Stimulated activated naive CD4-positive, alpha-beta T cell (primary cell): ENCODE measurements around the gene NET1.
"Not testable (repeated sequence)": the region's sequence is repeated elsewhere in the genome, so short reads cannot be mapped to it uniquely, and the experiment has no call there.

Source experiments
- DNase-seq, 6 experiments: peaks; one replicate each; lab custom pipeline; 2025; lab: John Stamatoyannopoulos, UW

NET1 gene

GRCh38 chr10:5400468-5401240 is 11.7 kb upstream of the NET1 start:
- no peak for DNase-seq

- no peak for DNase-seq
Measured at GRCh38 chr10:5402798-5403197, 9.6 kb upstream of the NET1 start.

DNA sequence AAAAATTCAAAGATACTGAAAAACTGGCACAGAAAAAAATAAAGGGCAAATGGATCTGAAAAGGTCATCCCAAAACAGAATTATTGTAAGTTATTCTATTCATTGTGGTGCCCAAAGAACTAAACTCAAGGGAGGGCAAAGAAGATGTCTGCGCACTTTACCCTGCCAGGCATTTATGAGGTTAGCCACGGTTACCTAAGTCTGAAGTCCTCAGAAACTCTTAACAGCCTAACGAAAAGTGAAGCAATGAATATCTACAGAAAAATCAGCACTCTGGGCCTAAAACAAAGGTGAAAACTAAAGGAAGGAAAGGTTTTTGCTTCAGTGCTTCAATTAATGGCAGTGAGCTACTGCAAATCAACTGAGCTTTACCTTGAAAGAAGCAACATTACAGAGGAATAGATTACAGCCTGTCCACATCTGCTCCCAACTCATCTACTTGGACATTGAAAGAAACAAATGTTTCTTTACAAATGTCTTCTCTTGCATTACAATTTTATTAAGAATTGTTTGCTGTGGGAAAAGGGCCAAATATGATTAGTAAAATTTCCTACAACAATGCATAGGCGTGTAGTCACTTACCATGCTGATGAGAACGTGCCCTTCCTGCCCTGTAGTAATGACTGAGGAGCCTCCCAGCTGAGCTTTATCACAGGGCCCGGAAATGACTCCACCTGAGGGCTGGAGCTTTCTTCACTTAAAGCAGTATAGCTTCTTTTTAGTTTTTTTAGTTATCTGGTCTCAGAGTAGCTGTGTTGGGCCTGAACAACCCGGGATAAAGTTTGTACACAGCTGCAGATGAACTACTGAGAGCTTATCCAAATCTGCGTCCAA is 7.9 kb upstream of the NET1 start, which contains the start of gene TUBAL3:
TSS of gene TUBAL3 (minus strand) at position 621 of the 834 bp plus-strand sequence. CDS start at position 585, 36 bp downstream.
- DNase-seq = no peak

DNA sequence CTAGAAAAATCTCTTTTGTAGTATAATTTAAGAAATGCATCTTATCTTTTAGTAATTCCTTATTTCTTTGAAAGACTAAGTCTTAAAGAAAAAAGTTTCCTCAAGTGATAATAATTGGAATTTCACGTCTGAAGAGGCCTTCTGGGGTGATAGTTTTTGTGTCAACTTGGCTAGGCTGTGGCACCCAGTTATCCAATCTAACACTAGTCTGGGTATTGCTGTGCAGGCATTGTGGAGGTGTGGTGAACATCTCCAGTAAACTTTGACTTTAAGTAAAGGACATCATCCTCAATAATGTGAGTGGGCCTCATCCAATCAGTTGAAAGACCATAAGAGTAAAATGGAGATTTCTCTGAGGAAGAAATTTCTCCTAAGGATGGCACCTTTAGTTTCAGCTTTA is 5.4 kb upstream of the NET1 start:
- no peak for DNase-seq

DNA sequence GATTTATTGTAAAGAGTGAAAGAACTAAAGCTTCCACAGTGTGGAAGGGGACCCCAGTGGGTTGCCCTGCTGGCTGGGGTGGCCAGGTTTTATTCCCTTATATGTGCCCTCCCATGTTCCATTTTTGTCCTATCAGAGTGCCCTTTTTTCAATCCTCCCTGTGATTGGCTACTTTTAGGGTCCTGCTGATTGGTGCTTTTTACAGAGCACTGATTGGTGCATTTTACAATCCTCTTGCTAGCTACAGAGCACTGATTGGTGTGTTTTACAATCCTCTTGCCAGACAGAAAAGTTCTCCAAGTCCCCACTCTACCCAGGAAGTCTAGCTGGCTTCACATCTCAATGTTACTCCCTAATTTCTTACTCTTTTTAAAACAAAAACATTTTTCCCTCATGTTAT is 1.6 kb upstream of the NET1 start:
- not testable (repeated sequence) for DNase-seq

GRCh38 chr10:5411941-5412276 is 448 bp upstream of the NET1 start:
- no peak for DNase-seq

DNA sequence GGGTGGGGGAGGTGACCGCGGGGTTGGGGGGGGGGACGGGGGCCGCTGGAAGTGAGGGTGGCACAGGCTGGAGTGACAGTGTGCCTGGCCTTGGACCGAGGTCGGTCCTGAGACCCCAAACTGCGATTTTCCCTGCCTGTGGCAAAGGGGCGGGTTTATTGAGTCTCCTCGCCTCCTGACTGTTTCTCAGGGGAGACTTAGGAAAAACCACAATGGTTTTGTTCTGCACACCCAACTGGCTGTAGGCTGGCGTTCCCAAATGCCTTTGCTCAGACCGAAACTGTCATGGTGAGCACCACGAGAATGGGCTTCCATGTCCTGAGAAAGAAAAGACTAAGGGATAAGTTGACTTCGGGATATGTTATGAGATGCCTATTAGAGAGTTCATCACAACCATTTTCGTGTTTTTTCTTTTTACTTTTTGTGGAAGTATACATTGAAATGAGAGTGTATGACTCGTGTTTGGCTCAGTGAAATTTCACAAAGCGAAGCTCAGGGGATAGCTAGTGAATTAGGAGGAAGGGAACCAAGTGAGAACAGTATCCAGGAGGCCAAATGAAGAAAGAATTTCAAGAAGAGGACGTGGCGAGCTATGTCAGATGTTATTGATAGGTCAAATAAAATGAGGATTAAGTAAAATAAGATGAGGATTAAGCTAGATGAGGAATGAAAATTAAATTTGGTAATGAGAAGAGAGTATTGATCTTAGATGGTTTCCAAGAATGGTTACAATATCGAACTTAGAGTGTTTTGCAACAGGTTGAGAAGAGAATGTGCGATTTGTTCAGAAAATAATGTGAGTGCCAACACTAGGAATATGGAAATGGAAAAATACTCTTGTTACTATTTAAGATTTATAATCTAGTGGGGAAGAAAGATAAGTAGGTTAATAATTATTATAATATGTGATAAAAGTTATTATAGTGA is 918 bp downstream of the NET1 start:
- DNase-seq = peak in 1 of 6 experiments; percentile 6

DNA sequence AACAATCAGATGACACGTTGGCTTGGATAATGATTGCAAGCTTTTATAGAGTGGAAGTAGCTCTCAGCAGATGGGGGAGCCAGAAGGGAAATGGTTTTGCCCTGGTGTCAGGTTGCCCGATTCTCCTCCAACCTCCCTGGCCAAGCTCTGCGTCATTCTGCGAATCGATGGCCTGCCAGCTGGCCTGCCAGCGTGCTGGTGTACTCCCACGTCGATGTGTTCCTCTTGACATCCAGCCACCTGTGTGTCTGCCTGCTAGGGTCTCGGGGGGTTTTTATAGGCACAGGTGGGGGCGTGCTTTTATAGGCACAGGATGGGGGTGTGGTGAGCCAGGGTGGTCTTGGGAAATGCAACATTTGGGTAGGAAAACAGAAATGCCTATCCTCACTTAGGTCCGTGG is 4.6 kb downstream of the NET1 start:
- DNase-seq = no peak

DNA sequence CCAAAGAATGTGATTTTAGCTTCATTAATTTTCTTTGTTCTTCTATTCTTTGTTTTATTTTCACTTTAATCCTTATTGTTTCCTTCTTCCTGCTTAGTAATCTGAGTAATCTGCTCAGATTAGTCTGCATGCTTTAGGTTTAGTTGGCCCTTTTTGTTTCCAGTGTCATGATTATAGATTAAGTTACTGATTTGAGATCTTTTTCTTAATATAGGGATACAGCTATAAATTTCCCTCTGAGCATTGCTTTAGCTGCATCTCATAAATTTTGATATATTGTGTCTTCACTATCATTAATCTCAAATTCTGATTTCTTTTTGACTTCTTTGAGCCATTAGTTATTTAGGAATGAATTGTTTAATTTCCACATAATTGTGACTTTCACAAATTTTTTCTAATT is 6.2 kb downstream of the NET1 start:
- DNase-seq = no peak

- no peak for DNase-seq
Measured at GRCh38 chr10:5419466-5420094, 7.2 kb downstream of the NET1 start.

DNA sequence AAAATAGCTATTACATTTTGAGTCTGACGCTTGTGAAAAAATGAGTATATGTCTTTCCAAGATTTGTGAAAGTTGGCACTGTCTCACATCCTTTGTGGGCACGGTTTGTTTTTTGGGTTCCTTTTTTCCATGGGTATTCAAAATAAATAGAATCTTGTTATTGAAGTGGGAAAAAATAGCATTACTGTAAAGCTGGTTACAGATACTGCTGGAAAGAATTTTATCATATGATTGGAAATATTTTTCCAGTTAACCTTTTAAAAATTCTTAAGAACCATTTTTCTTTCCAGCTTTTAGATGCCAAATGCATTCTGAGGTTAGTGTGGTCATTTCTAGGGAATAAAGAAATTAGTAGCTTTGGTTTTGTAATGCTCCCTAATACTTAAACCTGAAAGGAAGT is 11.4 kb downstream of the NET1 start:
- no peak for DNase-seq

GRCh38 chr10:5424751-5425150 is 12.4 kb downstream of the NET1 start:
- DNase-seq = no peak

DNA sequence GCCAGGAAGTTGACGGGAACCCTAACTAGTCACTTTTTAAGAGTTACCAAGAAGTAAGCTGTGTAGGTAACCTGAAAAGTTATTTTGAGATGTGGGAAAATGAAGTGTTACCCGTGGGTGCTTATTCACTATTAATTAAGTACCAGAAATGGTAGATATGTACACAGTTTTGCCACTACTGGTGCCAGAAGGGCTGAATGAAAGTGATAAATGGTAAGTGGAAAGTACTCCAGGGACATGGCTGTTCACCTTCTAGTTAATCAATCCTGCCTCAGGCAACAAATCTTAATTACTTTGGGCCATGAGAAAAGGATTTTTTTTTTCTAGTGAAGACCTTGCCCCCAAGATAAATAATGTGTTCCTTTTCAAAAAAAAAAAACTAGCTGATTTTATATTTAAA is 15.8 kb downstream of the NET1 start:
- DNase-seq = no peak

DNA sequence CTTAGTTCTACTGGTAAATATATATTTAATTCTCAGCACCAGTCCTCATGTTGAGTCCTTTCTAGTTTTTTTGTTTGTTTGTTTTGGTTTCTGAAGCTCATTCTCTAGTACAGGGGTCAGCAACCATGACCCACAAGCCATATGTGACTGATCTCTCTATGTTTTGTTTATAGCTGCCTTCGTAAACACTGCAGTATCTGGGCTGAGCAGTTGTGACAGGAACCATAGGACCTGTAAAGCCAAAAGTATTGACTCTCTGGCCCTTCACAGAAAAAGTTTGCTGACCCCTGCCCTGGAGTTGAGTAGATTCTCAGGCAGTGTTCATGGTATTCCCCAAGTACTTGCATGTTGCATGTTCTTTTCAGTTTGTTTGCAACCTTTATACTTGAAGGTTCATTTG is 20.8 kb downstream of the NET1 start:
- no peak for DNase-seq

- DNase-seq = peak in 3 of 6 experiments; percentile 7 to 50 (median 41)
Measured at GRCh38 chr10:5434017-5434753, 21.8 kb downstream of the NET1 start.

- DNase-seq = no peak
Measured at GRCh38 chr10:5435328-5435727, 23.0 kb downstream of the NET1 start.

DNA sequence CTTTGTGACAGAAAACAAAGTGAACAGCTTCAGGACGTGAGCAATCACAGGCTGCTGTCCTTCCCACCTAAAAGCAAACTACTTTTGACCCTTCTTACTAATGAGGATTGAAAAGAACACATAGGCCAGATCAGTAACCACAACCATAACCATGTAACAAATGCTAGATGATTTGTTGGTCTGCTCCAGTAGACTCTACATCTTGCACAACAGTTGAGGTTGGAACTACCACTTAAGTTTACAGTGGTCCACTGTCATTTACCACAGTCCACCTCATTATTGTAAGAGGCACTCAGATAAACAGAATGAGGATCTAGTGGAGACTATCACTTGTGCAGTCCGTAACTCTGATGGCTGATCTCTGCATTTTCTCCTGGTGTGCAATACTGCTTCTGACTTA is 27.8 kb downstream of the NET1 start:
- DNase-seq = no peak

- DNase-seq = no peak
Measured at GRCh38 chr10:5441106-5441505, 28.7 kb downstream of the NET1 start.

- DNase-seq = peak in 3 of 6 experiments; percentile 17 to 76 (median 62)
Measured at GRCh38 chr10:5442065-5442989, 30.0 kb downstream of the NET1 start.

DNA sequence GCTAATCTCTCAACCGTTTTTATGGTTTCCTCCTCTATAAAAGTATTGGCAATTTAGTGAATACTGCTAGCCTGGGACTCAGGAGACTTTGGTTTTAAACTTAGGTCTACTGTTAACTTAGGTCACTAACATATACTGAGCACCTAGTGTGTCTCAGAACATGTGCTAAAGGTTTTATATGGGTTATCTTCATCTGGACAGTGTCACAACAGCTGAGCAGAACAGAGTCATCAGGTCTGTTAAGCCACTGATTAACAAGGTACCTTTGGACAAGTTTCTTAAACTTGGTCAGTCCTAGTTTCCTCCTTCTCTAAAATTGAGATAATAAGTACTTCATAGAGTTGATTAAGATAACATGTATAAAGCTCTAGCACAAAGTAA is 30.6 kb downstream of the NET1 start:
- no peak for DNase-seq
